Hepatocyte (in vitro differentiated cells): ENCODE results near the gene ACACB. TPM values are rescaled to one million over a fixed set of nuclear protein-coding genes. Genes with fewer than 3 reads are reported as not detected.

Experiments used
- DNase-seq: peaks from one replicate; pipeline ENCODE4 v3.0.0-alpha.2; 2016; ENCODE audit warnings: low spot score
- H2AFZ ChIP-seq: fragments of 200-600 bp; sonication (generic); 2 replicates; pipeline ENCODE4 v1.6.0; 2016; ENCODE audit warnings: antibody characterized with exemption, mild to moderate bottlenecking
- H3K27ac ChIP-seq: fragments of 200-600 bp; sonication (generic); 2 replicates; pipeline ENCODE4 v1.5.1; 2016; ENCODE audit warnings: mild to moderate bottlenecking
- H3K27me3 ChIP-seq: fragments of 200-600 bp; sonication (generic); 2 replicates; pipeline ENCODE4 v1.6.1; 2016
- H3K36me3 ChIP-seq: fragments of 200-600 bp; sonication (generic); replicated peaks from 2 replicates; pipeline ENCODE4 v1.5.1; 2016; ENCODE audit warnings: low read depth; ENCODE audit not compliant: insufficient read depth
- H3K4me1 ChIP-seq: fragments of 200-600 bp; sonication (generic); 2 replicates; pipeline ENCODE4 v1.5.1; 2016; ENCODE audit warnings: mild to moderate bottlenecking, moderate library complexity; ENCODE audit not compliant: insufficient read depth
- H3K4me2 ChIP-seq: fragments of 200-600 bp; sonication (generic); 2 replicates; pipeline ENCODE4 v1.6.0; 2016
- H3K4me3 ChIP-seq: fragments of 200-600 bp; sonication (generic); 2 replicates; pipeline ENCODE4 v1.5.1; 2016; ENCODE audit warnings: mild to moderate bottlenecking
- H3K79me2 ChIP-seq: fragments of 200-600 bp; sonication (generic); 2 replicates; pipeline ENCODE4 v1.6.0; 2017; ENCODE audit warnings: mild to moderate bottlenecking
- H3K9me2 ChIP-seq: fragments of 200-600 bp; sonication (generic); replicated peaks from 2 replicates; pipeline ENCODE4 v1.6.0; 2017; ENCODE audit warnings: mild to moderate bottlenecking; ENCODE audit not compliant: insufficient read depth
- H3K9me3 ChIP-seq: fragments of 200-600 bp; sonication (generic); 2 replicates; pipeline ENCODE4 v1.5.1; 2016; ENCODE audit warnings: low read depth, mild to moderate bottlenecking
- H4K20me1 ChIP-seq: fragments of 200-600 bp; sonication (generic); 2 replicates; pipeline ENCODE4 v1.6.0; 2016; ENCODE audit warnings: mild to moderate bottlenecking; ENCODE audit not compliant: insufficient read depth, poor library complexity, severe bottlenecking
- CTCF ChIP-seq: fragments of 200-600 bp; sonication (generic); IDR thresholded peaks from 2 replicates; pipeline ENCODE4 v1.5.1; 2016; ENCODE audit warnings: antibody characterized with exemption, mild to moderate bottlenecking; ENCODE audit not compliant: poor library complexity
- EZH2 ChIP-seq: fragments of 200-600 bp; sonication (generic); IDR thresholded peaks from 2 replicates; pipeline ENCODE4 v1.6.1; 2016; ENCODE audit warnings: antibody characterized with exemption, mild to moderate bottlenecking, borderline replicate concordance
- EZH2phosphoT487 ChIP-seq: fragments of 200-600 bp; sonication (generic); IDR thresholded peaks from one replicate; pipeline ENCODE4 v1.6.1; 2018; ENCODE audit warnings: antibody characterized with exemption, mild to moderate bottlenecking, low read depth, moderate library complexity; ENCODE audit not compliant: unreplicated experiment, severe bottlenecking
- WGBS: methylation state at CpG from one replicate; pipeline ENCODE4 v1.1.6; 2016; ENCODE audit warnings: low lambda C conversion rate; ENCODE audit errors: missing lambda C conversion rate; 5-methylcytosine and 5-hydroxymethylcytosine counted together
- polyA plus RNA-seq: library from polyadenylated mRNA; unstranded; fragments of >200 nt; fragmentation: Nextera tagmentation; extraction: Ambion mirVana; gene quantifications from 2 replicates; pipeline ENCODE4 v1.2.1, GENCODE V29; 2016
- total RNA-seq: library from RNA; depleted of rRNA; stranded (reverse); fragments of >200 nt; gene quantifications from 2 replicates; pipeline ENCODE4 v1.2.3, GENCODE V29; 2014

The ACACB gene
- total and polyA plus RNA-seq, 2 experiments from 2014 or later: 3.9 to 9.3 TPM

- TF ChIP-seq CTCF (no peak), EZH2 (no peak), EZH2phosphoT487 (no peak)
- Histone ChIP-seq H3K36me3 (no peaks in the 10 kb centered on the region), H4K20me1 (no peaks in the 10 kb centered on the region), H3K9me2 (no peaks in the 10 kb centered on the region), H3K4me2 (no peak overlapping the region), H3K27me3 (no peaks in the 10 kb centered on the region), H3K4me1 (no peaks in the 10 kb centered on the region), H3K9me3 (no peaks in the 10 kb centered on the region), H3K27ac (no peak overlapping the region), H3K4me3 (no peak overlapping the region), H2AFZ (no peak overlapping the region), H3K79me2 (no peaks in the 10 kb centered on the region)
- no peak for DNase-seq
- WGBS: 91% methylated on average over 3 of the region's 3 CpGs
Observed at GRCh38 chr12:109192358-109192757, 76.0 kb downstream of the ACACB start.

GRCh38 chr12:109193896-109194295 is 77.5 kb downstream of the ACACB start:
- Histone ChIP-seq H3K9me3 (no peaks in the 10 kb centered on the region), H3K27me3 (no peaks in the 10 kb centered on the region), H4K20me1 (no peaks in the 10 kb centered on the region), H3K4me1 (no peaks in the 10 kb centered on the region), H3K4me2 (no peak overlapping the region), H3K36me3 (no peaks in the 10 kb centered on the region), H3K27ac (no peak overlapping the region), H3K4me3 (no peak overlapping the region), H3K9me2 (no peaks in the 10 kb centered on the region), H2AFZ (no peak overlapping the region), H3K79me2 (no peaks in the 10 kb centered on the region)
- DNase-seq: no peak
- TF ChIP-seq EZH2: no peak
- WGBS: 98% methylated on average over 8 of the region's 8 CpGs

GRCh38 chr12:109196332-109196731 is 79.9 kb downstream of the ACACB start:
- DNase-seq: no peak
- Histone ChIP-seq H3K79me2 (no peaks in the 10 kb centered on the region), H3K27ac (no peak overlapping the region), H3K27me3 (no peaks in the 10 kb centered on the region), H3K36me3 (no peaks in the 10 kb centered on the region), H3K4me2 (no peak overlapping the region), H3K4me3 (no peak overlapping the region), H3K4me1 (no peaks in the 10 kb centered on the region), H3K9me2 (no peaks in the 10 kb centered on the region), H3K9me3 (no peaks in the 10 kb centered on the region), H2AFZ (no peak overlapping the region), H4K20me1 (no peaks in the 10 kb centered on the region)
- TF ChIP-seq EZH2: no peak
- TF ChIP-seq CTCF: no peak
- no peak for TF ChIP-seq EZH2phosphoT487
- 97% methylated on average over 4 of the region's 4 CpGs for WGBS

GRCh38 chr12:109197327-109197726 is 80.9 kb downstream of the ACACB start:
- no peak for DNase-seq
- WGBS: 91% methylated on average over 10 of the region's 10 CpGs
- H2AFZ ChIP-seq: no peak overlapping the region

More at GRCh38 chr12:109197327-109197726, 80.9 kb downstream of the ACACB start:
- no peaks in the 10 kb centered on the region for H3K36me3 ChIP-seq
- no peak overlapping the region for H3K4me2 ChIP-seq
- no peaks in the 10 kb centered on the region for H3K27me3 ChIP-seq
- no peak overlapping the region for H3K4me3 ChIP-seq
- H3K27ac ChIP-seq: no peak overlapping the region
- H3K9me3 ChIP-seq: no peaks in the 10 kb centered on the region
- H3K79me2 ChIP-seq: no peaks in the 10 kb centered on the region
- no peaks in the 10 kb centered on the region for H3K9me2 ChIP-seq
- no peak for TF ChIP-seq EZH2
- TF ChIP-seq CTCF: no peak
- TF ChIP-seq EZH2phosphoT487: no peak
- H3K4me1 ChIP-seq: no peaks in the 10 kb centered on the region
- H4K20me1 ChIP-seq: no peaks in the 10 kb centered on the region
